PC-3 (cell line): ENCODE data around the gene DNM3. TPM values are rescaled to one million over a fixed set of nuclear protein-coding genes. Genes with fewer than 3 reads are reported as not detected.

Experiments
- ATAC-seq: fragments of 200-7000 bp; cut with Tn5 transposase; 2 replicates; pipeline ENCODE4 v1.9.1; 2020; ENCODE audit warnings: mild to moderate bottlenecking, moderate library complexity
- BruUV-seq: library from RNA; stranded (reverse); fragments of 400-500 nt; replicated peaks from 2 replicates; lab custom pipeline; 2021; lab: Mats Ljungman, UMichigan
- CTCF ChIA-PET: fragments of 300-600 bp; sonication (Branson Sonifier 250); formaldehyde crosslinking; loops from one replicate; lab custom pipeline; 2022; ENCODE audit warnings: antibody characterized with exemption; lab: Charles Lee
- POLR2A ChIA-PET: fragments of 300-600 bp; sonication (Branson Sonifier 250); formaldehyde crosslinking; loops from one replicate; lab custom pipeline; 2022; ENCODE audit warnings: antibody characterized with exemption; ENCODE audit not compliant: unreplicated experiment; lab: Charles Lee
- DNase-seq: peaks from one replicate; pipeline ENCODE4 v3.0.0-alpha.2; 2015
- H2AFZ ChIP-seq: fragments of 300-600 bp; sonication (generic); 2 replicates; pipeline ENCODE4 v1.6.0; 2016; ENCODE audit warnings: antibody characterized with exemption, low read length
- H3F3A ChIP-seq: fragments of 300-600 bp; sonication (generic); one replicate; pipeline ENCODE4 v1.6.0; 2017; ENCODE audit warnings: antibody characterized with exemption, low read length, control low read depth, mild to moderate bottlenecking; ENCODE audit not compliant: unreplicated experiment
- H3K27ac ChIP-seq: fragments of 300-600 bp; sonication (generic); 2 replicates; pipeline ENCODE4 v1.5.1; 2016; ENCODE audit warnings: mild to moderate bottlenecking, low read length
- H3K27me3 ChIP-seq: fragments of 300-600 bp; sonication (generic); 2 replicates; pipeline ENCODE4 v1.6.1; 2016; ENCODE audit warnings: low read length, mixed read lengths
- H3K36me3 ChIP-seq: fragments of 300-600 bp; sonication (generic); 2 replicates; pipeline ENCODE4 v1.6.1; 2016; ENCODE audit warnings: low read depth, mixed run types, low read length, mixed read lengths
- H3K4me1 ChIP-seq: fragments of 300-600 bp; sonication (generic); 2 replicates; pipeline ENCODE4 v1.5.1; 2016; ENCODE audit warnings: low read length; ENCODE audit not compliant: insufficient read depth
- H3K4me2 ChIP-seq: fragments of 300-600 bp; sonication (generic); 2 replicates; pipeline ENCODE4 v1.6.0; 2016; ENCODE audit warnings: low read length
- H3K4me3 ChIP-seq: fragments of 300-600 bp; sonication (generic); 2 replicates; pipeline ENCODE4 v1.5.1; 2016; ENCODE audit warnings: mild to moderate bottlenecking, low read length, mixed read lengths
- H3K79me2 ChIP-seq: fragments of 300-600 bp; sonication (generic); 2 replicates; pipeline ENCODE4 v1.6.1; 2017; ENCODE audit warnings: low read length, mixed read lengths
- H3K9ac ChIP-seq: fragments of 300-600 bp; sonication (generic); 2 replicates; pipeline ENCODE4 v1.6.0; 2016; ENCODE audit warnings: mild to moderate bottlenecking, low read length
- H3K9me2 ChIP-seq: fragments of 300-600 bp; sonication (generic); replicated peaks from 2 replicates; pipeline ENCODE4 v1.6.1; 2016; ENCODE audit warnings: mixed run types, low read length, mixed read lengths
- H3K9me3 ChIP-seq: fragments of 300-600 bp; sonication (generic); 2 replicates; pipeline ENCODE4 v1.6.1; 2016; ENCODE audit warnings: low read length, mixed read lengths
- H4K20me1 ChIP-seq: fragments of 300-600 bp; sonication (generic); 2 replicates; pipeline ENCODE4 v1.6.1; 2016; ENCODE audit warnings: low read length, mixed read lengths
- EZH2 ChIP-seq: fragments of 300-600 bp; sonication (generic); IDR thresholded peaks from one replicate; pipeline ENCODE4 v1.6.1; 2017; ENCODE audit warnings: antibody characterized with exemption, mild to moderate bottlenecking, low read length; ENCODE audit not compliant: unreplicated experiment
- EZH2phosphoT487 ChIP-seq: fragments of 300-600 bp; sonication (generic); IDR thresholded peaks from 2 replicates; pipeline ENCODE4 v1.6.1; 2018; ENCODE audit warnings: mild to moderate bottlenecking, antibody characterized with exemption, low read length, borderline replicate concordance
- intact Hi-C: fragments of 100-400 bp; cut with micrococcal nuclease; formaldehyde crosslinking; loops from 2 replicates; pipeline ENCODE4 v1.9.0; 2023
- total RNA-seq: library from RNA; depleted of rRNA; stranded (reverse); fragments of >200 nt; gene quantifications from 2 replicates; pipeline ENCODE4 v1.2.3, GENCODE V29; 2014
- TF ChIP-seq, protein P1 (sequence below): fragments of 300-600 bp; sonication (generic); conservative IDR thresholded peaks from 2 replicates; pipeline ENCODE4 v1.5.1; 2017; ENCODE audit warnings: antibody characterized with exemption, low read depth, mild to moderate bottlenecking, low read length

DNM3 gene
- total RNA-seq, 1 experiment from 2014 or later = 0.98 TPM

DNA sequence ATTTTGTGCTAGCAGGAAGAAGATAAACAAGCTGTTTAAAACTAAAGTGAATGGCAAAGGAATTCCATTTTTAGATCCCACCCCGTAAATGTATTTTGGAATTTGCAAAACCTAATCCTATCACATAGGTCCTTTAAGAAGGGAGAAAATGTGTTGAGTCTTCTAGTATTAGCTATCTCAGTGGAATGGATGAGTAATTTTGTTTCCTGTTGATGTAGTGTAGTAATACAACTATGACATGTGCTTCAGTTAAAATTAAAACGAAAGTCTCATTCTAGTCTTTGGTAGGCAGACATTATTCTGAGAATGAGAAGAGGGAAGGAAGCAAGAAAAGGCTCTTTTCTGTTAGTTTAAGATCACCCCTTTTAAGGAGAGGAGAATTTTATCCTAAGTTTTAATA lies 313.3 kb downstream of the DNM3 start:
- peak overlapping the region; percentile 16 for H3K9ac ChIP-seq
- POLR2A ChIA-PET = no interaction called here

DNA sequence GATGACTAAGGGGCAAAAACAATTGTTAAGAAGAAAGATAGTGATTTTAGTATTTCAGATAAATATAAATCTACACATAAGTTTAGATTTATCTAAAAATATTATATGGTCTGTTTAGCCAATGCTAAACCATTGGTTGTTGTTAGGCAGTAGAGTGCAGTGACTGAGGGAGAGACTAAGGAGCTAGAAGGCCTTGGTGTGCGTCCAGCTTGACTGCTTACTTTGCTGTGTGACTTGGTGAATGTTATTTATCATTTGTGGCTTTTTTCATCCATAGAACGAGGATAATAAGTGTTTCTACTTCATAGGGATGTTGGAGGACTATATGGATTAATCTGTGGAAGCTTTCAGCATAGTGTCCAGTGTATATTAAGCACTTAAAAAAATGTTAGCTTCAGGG lies 314.5 kb downstream of the DNM3 start:
- no TSS peak for BruUV-seq
- Histone ChIP-seq H2AFZ (no peak overlapping the region), H3K27me3 (no peaks in the 10 kb centered on the region), H3K36me3 (no peaks in the 10 kb centered on the region), H3K4me2 (no peak overlapping the region), H3K4me1 (peaks cover 16% of the 10 kb centered on the region), H3K9me3 (no peaks in the 10 kb centered on the region), H3K79me2 (no peaks in the 10 kb centered on the region), H3K27ac (no peak overlapping the region), H3K4me3 (no peak overlapping the region), H3F3A (no peaks in the 10 kb centered on the region), H3K9ac (no peak overlapping the region), H3K9me2 (no peaks in the 10 kb centered on the region), H4K20me1 (no peaks in the 10 kb centered on the region)
- no peak for DNase-seq
- CTCF ChIA-PET = no interaction called here
- intact Hi-C loops = no loop called here
- no peak for ATAC-seq
- POLR2A ChIA-PET = no interaction called here
- TF ChIP-seq EZH2 (no peak), EZH2phosphoT487 (no peak)
- TF ChIP-seq, protein P1, sequence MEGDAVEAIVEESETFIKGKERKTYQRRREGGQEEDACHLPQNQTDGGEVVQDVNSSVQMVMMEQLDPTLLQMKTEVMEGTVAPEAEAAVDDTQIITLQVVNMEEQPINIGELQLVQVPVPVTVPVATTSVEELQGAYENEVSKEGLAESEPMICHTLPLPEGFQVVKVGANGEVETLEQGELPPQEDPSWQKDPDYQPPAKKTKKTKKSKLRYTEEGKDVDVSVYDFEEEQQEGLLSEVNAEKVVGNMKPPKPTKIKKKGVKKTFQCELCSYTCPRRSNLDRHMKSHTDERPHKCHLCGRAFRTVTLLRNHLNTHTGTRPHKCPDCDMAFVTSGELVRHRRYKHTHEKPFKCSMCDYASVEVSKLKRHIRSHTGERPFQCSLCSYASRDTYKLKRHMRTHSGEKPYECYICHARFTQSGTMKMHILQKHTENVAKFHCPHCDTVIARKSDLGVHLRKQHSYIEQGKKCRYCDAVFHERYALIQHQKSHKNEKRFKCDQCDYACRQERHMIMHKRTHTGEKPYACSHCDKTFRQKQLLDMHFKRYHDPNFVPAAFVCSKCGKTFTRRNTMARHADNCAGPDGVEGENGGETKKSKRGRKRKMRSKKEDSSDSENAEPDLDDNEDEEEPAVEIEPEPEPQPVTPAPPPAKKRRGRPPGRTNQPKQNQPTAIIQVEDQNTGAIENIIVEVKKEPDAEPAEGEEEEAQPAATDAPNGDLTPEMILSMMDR = no peak

More for the DNA sequence above, 313.3 kb downstream of the DNM3 start:
- no TSS peak for BruUV-seq
- Histone ChIP-seq H3K9me3 (no peaks in the 10 kb centered on the region), H2AFZ (peak overlapping the region; percentile 61), H3K27me3 (no peaks in the 10 kb centered on the region), H3K9me2 (no peaks in the 10 kb centered on the region), H3F3A (no peaks in the 10 kb centered on the region), H3K36me3 (no peaks in the 10 kb centered on the region), H3K4me2 (peak overlapping the region; percentile 54), H3K79me2 (no peaks in the 10 kb centered on the region), H4K20me1 (no peaks in the 10 kb centered on the region), H3K4me3 (peak overlapping the region; percentile 3; the same call in 1 of the 2 replicates), H3K4me1 (peaks cover 16% of the 10 kb centered on the region), H3K27ac (peak overlapping the region; percentile 47)
- CTCF ChIA-PET = no interaction called here
- peak; percentile 99 for ATAC-seq
- peak; percentile 90 for DNase-seq
- TF ChIP-seq, protein P1 = no peak
- TF ChIP-seq EZH2 (no peak), EZH2phosphoT487 (no peak)
- intact Hi-C loops = no loop called here

DNA sequence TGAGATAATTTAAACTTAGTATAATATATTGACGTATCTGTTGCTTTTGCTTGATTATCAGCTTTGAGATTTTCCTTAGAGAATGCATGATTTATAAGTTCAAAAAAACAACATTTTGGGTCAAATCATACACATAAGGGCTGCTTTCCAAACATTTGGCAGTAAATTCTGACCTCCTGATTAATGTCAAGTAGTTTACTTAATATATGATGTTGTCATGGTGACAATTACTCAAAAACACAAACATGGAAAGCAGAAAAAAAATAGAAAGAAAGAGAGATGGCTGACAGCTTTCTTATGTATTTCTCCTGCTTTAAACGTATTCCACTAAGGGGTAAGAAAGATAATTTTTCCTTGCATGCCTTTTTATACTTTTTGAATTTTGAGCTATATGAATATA lies 320.9 kb downstream of the DNM3 start:
- no peak for DNase-seq
- TF ChIP-seq, protein P1 = no peak
- no peak for TF ChIP-seq EZH2

More for the DNA sequence above, 320.9 kb downstream of the DNM3 start:
- no peak overlapping the region for H3K4me2 ChIP-seq
- POLR2A ChIA-PET = no interaction called here
- intact Hi-C loops = no loop called here
- H3K9ac ChIP-seq = no peak overlapping the region
- no peaks in the 10 kb centered on the region for H3K9me2 ChIP-seq
- no peaks in the 10 kb centered on the region for H3F3A ChIP-seq
- ATAC-seq = no peak
- H2AFZ ChIP-seq = no peak overlapping the region
- no peaks in the 10 kb centered on the region for H3K9me3 ChIP-seq
- CTCF ChIA-PET = no interaction called here
- H3K27ac ChIP-seq = no peak overlapping the region
- BruUV-seq = no TSS peak
- no peak overlapping the region for H3K4me3 ChIP-seq
- no peaks in the 10 kb centered on the region for H4K20me1 ChIP-seq
- no peaks in the 10 kb centered on the region for H3K36me3 ChIP-seq
- H3K27me3 ChIP-seq = no peaks in the 10 kb centered on the region
- no peaks in the 10 kb centered on the region for H3K4me1 ChIP-seq
- no peaks in the 10 kb centered on the region for H3K79me2 ChIP-seq
